GM18861 (cell line): ENCODE data around the gene PHKA2.
"Not testable (repeated sequence)": the region's sequence is repeated elsewhere in the genome, so short reads cannot be mapped to it uniquely, and the experiment has no call there.

Experiments used
- ATAC-seq: cut with Tn5 transposase; IDR thresholded peaks from one replicate; pipeline ENCODE4 v1.9.1; 2021; ENCODE audit not compliant: unreplicated experiment

PHKA2 gene

GRCh38 chrX:18980262-18980661 is 3.7 kb downstream of the PHKA2 start:
- not testable (repeated sequence) for ATAC-seq

GRCh38 chrX:18974993-18975392 is 8.9 kb downstream of the PHKA2 start:
- ATAC-seq: no peak

- ATAC-seq: no peak
These were observed 10.3 kb downstream of the PHKA2 start for GRCh38 chrX:18973527-18974192.

DNA sequence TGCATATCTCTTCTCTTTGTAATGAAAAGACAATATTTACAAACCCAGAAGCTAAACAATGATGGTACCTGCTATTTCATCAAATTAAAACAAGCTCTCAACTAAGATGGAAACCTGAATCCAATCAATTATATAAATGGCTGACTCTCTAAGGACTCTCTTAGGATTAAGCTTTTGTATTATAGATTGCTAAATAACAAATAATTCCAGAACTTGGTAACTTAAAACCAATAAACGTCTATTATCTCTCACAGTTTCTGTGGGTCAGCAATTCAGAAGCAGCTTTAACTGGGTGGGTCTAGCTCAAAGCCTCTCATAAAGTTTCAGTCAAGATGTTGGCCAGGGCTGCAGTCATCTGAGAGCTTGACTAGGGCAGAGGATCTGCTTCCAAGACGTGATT is 12.4 kb downstream of the PHKA2 start:
- ATAC-seq: no peak

- ATAC-seq: no peak
These were observed 13.4 kb downstream of the PHKA2 start for GRCh38 chrX:18970465-18970864.

GRCh38 chrX:18966624-18967023 is 17.3 kb downstream of the PHKA2 start:
- no peak for ATAC-seq

DNA sequence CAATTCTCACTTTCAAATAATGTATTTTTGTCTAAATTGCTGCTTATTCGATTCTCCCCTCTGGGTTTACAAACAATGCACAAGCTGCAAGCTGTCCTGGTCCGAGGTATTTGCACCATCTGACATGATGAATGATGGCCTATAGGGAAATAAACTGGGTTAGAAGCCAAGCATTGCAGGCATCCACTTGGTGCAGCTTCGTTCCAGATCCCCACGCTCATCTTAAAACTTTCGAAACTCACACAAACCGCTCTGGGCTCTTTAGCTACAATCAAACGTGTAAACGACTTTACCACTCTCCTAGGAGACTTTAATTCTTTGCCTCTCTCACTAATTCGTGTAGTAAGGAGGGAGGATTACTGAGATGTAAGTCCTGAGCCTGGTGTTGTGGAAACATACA is 19.0 kb downstream of the PHKA2 start:
- no peak for ATAC-seq

GRCh38 chrX:18964026-18964425 is 19.9 kb downstream of the PHKA2 start:
- ATAC-seq: no peak

- ATAC-seq: no peak
These were observed 21.6 kb downstream of the PHKA2 start for GRCh38 chrX:18962329-18962728.

DNA sequence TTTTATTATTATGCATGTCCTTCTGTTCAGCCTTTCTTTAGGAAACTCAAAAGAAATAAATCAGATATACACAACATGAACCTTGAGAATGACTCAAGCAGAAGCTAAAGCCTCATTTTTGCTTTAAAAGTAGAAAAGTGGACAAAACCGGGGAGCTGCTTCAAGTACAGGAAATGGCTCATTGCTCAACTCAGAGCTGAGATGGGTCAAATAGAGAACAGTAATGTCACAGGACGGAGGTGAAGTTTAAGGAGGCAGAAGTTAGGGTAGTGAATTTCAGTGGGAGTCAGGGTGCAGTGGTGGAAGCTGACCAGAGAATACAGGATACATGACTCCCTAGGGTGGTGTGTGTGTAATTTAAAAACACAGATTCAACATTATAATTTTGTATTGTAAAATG is 22.2 kb downstream of the PHKA2 start:
- ATAC-seq: no peak

DNA sequence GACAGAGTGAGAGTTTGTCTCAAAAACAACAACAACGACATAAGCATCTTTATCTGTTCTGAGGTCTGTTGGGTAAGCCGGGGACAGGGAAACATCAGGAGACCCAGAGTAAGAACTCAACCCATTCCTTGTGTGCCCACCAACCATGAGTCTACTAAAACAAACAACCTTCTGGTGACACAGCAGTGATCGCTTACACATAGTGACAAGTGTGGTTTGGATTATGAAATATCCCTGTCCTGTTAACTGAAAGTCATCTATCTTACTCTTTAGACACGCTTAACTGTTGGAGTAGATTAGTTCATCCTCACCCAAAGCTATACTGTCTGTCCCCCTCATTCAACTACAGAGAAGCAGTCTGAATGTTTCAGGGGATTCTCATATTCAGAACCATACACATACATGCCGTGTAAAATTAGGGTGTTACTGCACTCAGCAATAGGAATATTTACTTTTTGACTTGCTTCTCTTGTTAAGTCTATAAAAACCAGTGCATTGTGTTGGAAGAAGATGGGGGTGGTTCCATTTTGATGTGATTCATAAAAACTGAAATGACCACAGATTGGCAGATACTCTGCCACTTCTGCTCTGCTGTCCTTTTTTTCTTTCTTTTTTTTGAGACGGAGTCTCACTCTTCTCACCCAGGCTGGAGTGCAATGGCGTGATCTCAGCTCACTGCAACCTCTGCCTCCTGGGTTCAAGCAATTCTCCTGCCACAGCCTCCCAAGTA is 27.4 kb downstream of the PHKA2 start:
- ATAC-seq: no peak

GRCh38 chrX:18955676-18956075 is 28.2 kb downstream of the PHKA2 start:
- ATAC-seq: no peak

DNA sequence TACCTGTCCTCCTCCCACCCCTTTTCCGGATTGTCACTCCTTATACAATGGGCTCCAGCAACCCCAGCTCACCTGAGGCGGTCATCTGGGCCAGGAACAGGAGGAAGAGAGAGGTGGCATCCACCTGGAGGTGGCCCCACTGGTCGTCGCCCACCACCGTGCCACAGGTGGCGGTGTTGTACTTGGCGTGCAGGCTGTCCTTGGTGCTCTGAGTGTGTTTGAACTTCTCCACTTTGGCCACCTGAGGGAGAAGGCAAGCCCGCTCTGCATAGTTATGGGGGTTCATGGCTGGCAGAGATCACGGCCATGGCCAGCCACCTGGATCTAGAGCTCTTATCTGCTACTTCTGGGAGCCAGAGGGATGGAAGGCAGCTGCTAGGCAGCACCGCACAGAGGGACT is 32.9 kb downstream of the PHKA2 start:
- ATAC-seq: no peak

DNA sequence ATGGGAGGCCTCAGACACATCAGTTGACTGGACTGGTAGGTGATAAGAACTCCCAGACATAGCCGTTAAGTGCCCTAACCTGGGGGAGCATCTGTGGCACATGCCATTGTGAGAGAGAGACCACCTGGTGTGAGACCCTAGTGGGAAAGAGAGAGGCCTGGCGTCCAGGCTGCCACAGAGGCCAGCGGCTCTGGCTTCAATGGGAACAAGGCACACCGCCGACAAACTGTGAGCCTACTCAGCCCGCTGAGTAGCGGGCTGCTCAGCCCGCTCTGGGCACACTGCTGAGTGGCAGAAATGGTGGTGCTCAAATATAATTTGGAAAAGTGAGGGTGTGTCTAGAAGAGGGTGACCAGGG is 34.0 kb downstream of the PHKA2 start:
- no peak for ATAC-seq

- ATAC-seq: no peak
These were observed 34.5 kb downstream of the PHKA2 start for GRCh38 chrX:18949291-18949943.

DNA sequence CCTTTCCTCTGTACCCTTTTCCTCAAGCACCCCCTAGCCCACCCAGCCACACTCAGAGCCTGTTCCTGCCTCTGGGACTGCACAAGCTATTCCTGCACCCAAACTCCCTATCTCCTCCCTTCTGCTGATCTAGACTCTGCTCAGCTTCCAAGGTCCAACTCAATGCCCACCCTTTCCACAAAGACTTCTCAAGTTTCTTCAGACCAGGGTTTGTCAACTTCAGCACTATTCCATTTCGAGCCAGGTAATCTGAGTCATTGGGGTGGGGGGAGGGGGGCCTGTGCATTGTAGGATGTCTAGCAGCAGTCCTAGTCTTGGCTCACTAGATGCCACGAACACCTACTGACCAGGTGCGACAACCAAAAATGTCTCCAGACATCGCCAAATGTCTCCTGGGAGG is 37.3 kb downstream of the PHKA2 start:
- no peak for ATAC-seq

GRCh38 chrX:18946157-18946556 is 37.8 kb downstream of the PHKA2 start:
- ATAC-seq: no peak

DNA sequence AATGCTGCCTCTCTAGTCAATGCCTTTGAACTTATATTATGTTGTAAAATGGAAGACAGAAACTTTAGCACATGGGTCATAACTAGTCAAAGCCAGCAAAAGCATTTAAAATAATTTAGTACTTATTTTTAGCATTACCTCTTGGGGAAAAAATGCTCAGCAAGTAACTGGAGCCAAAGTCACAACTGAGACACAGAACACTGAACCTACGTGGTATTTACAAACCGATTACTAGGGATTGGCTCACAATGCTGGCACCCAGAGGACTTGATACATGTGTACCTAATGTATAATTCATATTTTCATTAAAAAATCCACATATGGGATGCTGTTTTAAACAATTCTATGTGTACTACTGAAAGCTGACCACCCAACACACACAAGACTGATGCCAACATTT is 38.4 kb downstream of the PHKA2 start:
- ATAC-seq: no peak

- ATAC-seq: no peak
These were observed 39.4 kb downstream of the PHKA2 start for GRCh38 chrX:18944482-18944881.

DNA sequence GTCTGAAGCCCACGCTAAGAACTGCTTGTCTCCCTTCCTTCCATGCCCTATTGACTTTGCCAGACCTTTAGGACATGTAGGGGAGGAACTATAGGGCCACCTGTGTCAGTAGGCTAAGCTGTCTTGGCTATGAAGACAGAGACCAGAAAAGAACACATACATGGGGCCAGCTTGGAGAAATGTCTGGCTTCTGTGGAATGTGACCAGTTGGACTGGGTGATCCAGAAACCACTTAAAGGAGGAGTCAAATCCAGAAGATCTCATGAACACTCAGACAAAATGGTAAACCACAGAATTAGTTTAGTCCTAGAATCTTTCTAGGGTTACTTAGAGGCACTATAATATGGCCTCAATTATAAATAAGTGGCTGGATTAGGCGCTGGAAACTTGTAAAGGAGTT is 42.0 kb downstream of the PHKA2 start:
- no peak for ATAC-seq

DNA sequence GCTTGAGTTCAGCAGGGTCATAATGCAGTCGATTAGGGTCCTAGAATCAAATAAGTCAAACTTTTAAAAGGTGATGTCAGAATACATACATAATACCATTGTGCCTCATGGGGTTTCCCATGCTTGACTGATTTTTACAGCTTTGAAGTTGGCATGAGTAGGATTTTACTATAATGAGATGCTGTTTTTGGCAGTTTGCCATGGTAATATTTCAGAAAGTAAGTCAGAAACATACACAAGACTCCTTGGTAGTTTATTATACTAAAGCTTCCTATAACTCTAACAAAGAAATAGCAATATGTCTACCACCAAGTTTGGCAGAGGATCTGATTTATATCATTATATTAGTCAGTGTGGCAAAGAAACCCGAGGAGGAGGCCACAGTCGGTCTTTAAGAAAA is 45.2 kb downstream of the PHKA2 start:
- ATAC-seq: no peak

GRCh38 chrX:18937173-18937572 is 46.7 kb downstream of the PHKA2 start:
- no peak for ATAC-seq
